Stomach (tissue), 9 donors: Measurements from ENCODE around the gene SGCE. TPM values are rescaled to one million over a fixed set of nuclear protein-coding genes. Genes with fewer than 3 reads are reported as not detected.

Experiments
- DNase-seq, 2 donors: peaks; one replicate each; pipeline versions ENCODE4 v3.0.0 to v3.0.0-alpha.2; 2013 to 2019
- H3K27ac ChIP-seq, 5 donors: fragments of 200-600 bp in 4 of 5; sonication (generic) in 4 of 5; one replicate each; pipeline ENCODE4 v1.5.1; 2013 to 2019; ENCODE audit warnings: mild to moderate bottlenecking in 1 of 5, moderate library complexity in 1 of 5
- H3K27me3 ChIP-seq, 3 donors: fragments of 200-600 bp; sonication (generic); one replicate each; pipeline ENCODE4 v1.5.1; 2017 to 2019; ENCODE audit warnings: mixed run types in 1 of 3
- H3K36me3 ChIP-seq, 4 donors: fragments of 200-600 bp; sonication (generic); 1 replicate in 3 of 4; 2 replicates in 1 of 4; pipeline ENCODE4 v1.5.1; 2016 to 2019
- H3K4me1 ChIP-seq, 4 donors: fragments of 200-600 bp; sonication (generic); one replicate each; pipeline ENCODE4 v1.5.1; 2016 to 2019
- H3K4me3 ChIP-seq, 4 donors: fragments of 200-600 bp; sonication (generic) in 3 of 4; one replicate each; pipeline ENCODE4 v1.5.1; 2016 to 2019; ENCODE audit warnings: mild to moderate bottlenecking in 1 of 4
- H3K9me3 ChIP-seq, 4 donors: fragments of 200-600 bp; sonication (generic); one replicate each; pipeline ENCODE4 v1.5.1; 2016 to 2019
- EP300 ChIP-seq: sonication (generic); formaldehyde crosslinking; IDR thresholded peaks from one replicate; pipeline ENCODE4 v1.6.1; 2017; ENCODE audit warnings: antibody characterized with exemption
- POLR2A ChIP-seq, 4 donors: fragments of 450-650 bp; IDR thresholded peaks; one replicate each; pipeline ENCODE4 v1.6.1; 2016; ENCODE audit warnings: antibody characterized with exemption in 4 of 4, control low read depth in 2 of 4, mild to moderate bottlenecking in 1 of 4, moderate library complexity in 1 of 4
- POLR2AphosphoS5 ChIP-seq, 3 donors: sonication (generic); formaldehyde crosslinking; IDR thresholded peaks; one replicate each; pipeline ENCODE4 v1.6.1; 2016; ENCODE audit warnings: antibody characterized with exemption in 3 of 3
- whole genome bisulfite sequencing, 5 donors: extraction: QIAGEN DNeasy Blood & Tissue Kit in 3 of 5; methylation state at CpG; one replicate each; pipeline versions ENCODE4 v1.1.5 to v1.1.7; 2013 to 2018; 5-methylcytosine and 5-hydroxymethylcytosine counted together
- intact Hi-C: fragments of 100-400 bp; cut with DNase I; formaldehyde crosslinking; loops from one replicate; pipeline ENCODE4 v1.15.1; 2023; ENCODE audit warnings: low total_unique reads
- polyA plus RNA-seq, 3 donors: library from polyadenylated mRNA; stranded (reverse); fragments of 200-250 nt; gene quantifications; one replicate each; pipeline ENCODE4 v1.2.3, GENCODE V29; 2013
- total RNA-seq, 5 donors: library from RNA; depleted of rRNA; stranded (reverse); fragments of >200 nt; gene quantifications; one replicate each; pipeline versions ENCODE4 v1.1.0 to v1.2.3, GENCODE V29; 2014 to 2016
- TF ChIP-seq, protein P1 (sequence below), 7 experiments: fragments of 450-650 bp in 4 of 7; fragments of 200-600 bp in 3 of 7; sonication (generic) in 3 of 7; IDR thresholded peaks; one replicate each; pipeline ENCODE4 v1.5.1; 2016 to 2019; ENCODE audit warnings: antibody characterized with exemption in 7 of 7, control low read depth in 2 of 7, mild to moderate bottlenecking in 1 of 7
- donor health status: healthy with polysubstance abuse.
- donor health status: Bipolar disorder and iron deficiency.
- donor health status: healthy.

Gene SGCE
- total and polyA plus RNA-seq, 8 donors = 12.0 to 142 (median 66.9) TPM

DNA sequence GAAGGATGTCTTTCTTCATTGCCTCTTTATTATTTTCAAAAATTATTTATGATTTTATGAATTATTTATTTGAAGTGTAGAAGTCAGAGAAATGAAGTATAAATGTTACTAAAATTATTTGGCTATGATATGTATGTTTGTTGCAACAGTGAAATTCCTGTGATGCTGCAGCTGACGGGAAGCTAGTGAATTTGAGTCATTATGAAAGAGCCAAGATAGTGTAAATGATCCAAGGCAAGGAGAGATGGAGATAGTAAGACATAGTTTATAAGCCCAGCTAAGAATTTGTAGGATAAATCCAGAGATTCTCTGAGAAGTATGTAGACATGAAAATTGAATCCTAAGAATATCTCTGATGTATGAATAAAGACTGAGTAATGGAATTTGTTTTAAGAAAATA, 115.5 kb downstream of the SGCE start:
- no peak for TF ChIP-seq POLR2AphosphoS5 (IDR thresholded peaks at IDR 0.05)
- TF ChIP-seq EP300 = no peak
- TF ChIP-seq POLR2A (IDR thresholded peaks at IDR 0.05) = no peak
- TF ChIP-seq, protein P1, sequence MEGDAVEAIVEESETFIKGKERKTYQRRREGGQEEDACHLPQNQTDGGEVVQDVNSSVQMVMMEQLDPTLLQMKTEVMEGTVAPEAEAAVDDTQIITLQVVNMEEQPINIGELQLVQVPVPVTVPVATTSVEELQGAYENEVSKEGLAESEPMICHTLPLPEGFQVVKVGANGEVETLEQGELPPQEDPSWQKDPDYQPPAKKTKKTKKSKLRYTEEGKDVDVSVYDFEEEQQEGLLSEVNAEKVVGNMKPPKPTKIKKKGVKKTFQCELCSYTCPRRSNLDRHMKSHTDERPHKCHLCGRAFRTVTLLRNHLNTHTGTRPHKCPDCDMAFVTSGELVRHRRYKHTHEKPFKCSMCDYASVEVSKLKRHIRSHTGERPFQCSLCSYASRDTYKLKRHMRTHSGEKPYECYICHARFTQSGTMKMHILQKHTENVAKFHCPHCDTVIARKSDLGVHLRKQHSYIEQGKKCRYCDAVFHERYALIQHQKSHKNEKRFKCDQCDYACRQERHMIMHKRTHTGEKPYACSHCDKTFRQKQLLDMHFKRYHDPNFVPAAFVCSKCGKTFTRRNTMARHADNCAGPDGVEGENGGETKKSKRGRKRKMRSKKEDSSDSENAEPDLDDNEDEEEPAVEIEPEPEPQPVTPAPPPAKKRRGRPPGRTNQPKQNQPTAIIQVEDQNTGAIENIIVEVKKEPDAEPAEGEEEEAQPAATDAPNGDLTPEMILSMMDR (IDR thresholded peaks at IDR 0.05) = no peak
- H3K27ac ChIP-seq = no peak overlapping the region
- no peaks in the 10 kb centered on the region for H3K27me3 ChIP-seq
- intact Hi-C loops = no loop called here
- H3K4me3 ChIP-seq = no peak overlapping the region
- no peak for DNase-seq
- 64 to 89% (median 79%) methylated on average over 1 of the region's 1 CpG for WGBS, 5 donors
- H3K9me3 ChIP-seq = no peaks in the 10 kb centered on the region
- no peaks in the 10 kb centered on the region for H3K4me1 ChIP-seq
- H3K36me3 ChIP-seq = peaks cover 6 to 43% (median 33%) of the 10 kb centered on the region in 4 donors

Other genes starting within 250 kb of the SGCE start
- 10 to 100 TPM in 4 of 5 donors, 1 to 10 TPM in 1; 2.9 to 57.6 (median 33.0) TPM for gene CASD1, start 146.3 kb downstream of the SGCE start, total RNA-seq
- 10 to 100 TPM in 1 of 3 donors, 1 to 10 TPM in 2; 6.3 to 12.8 (median 8.6) TPM for gene CASD1, start 146.3 kb downstream of the SGCE start, polyA plus RNA-seq